Suprapubic skin (tissue), 4 donors: ENCODE data around the gene OSBPL3. TPM values are rescaled to one million over a fixed set of nuclear protein-coding genes. Genes with fewer than 3 reads are reported as not detected.

Source experiments
- DNase-seq, 2 donors: peaks; one replicate each; pipeline ENCODE4 v3.0.0-alpha.2; 2019; ENCODE audit warnings: low spot score in 2 of 2
- H3K27ac ChIP-seq: fragments of 200-600 bp; sonication (generic); one replicate; pipeline ENCODE4 v1.5.1; 2019
- H3K27me3 ChIP-seq: fragments of 200-600 bp; sonication (generic); one replicate; pipeline ENCODE4 v1.5.1; 2019
- H3K36me3 ChIP-seq: fragments of 200-600 bp; sonication (generic); one replicate; pipeline ENCODE4 v1.5.1; 2019
- H3K4me1 ChIP-seq: fragments of 200-600 bp; sonication (generic); one replicate; pipeline ENCODE4 v1.5.1; 2019
- H3K4me3 ChIP-seq: fragments of 200-600 bp; sonication (generic); one replicate; pipeline ENCODE4 v1.5.1; 2019; ENCODE audit warnings: mild to moderate bottlenecking
- H3K9me3 ChIP-seq: fragments of 200-600 bp; sonication (generic); one replicate; pipeline ENCODE4 v1.5.1; 2019
- CTCF ChIP-seq, 2 donors: fragments of 200-600 bp in 1 of 2; fragments of 450-650 bp in 1 of 2; sonication (generic) in 1 of 2; IDR thresholded peaks; one replicate each; pipeline ENCODE4 v1.5.1; 2016 to 2019; ENCODE audit warnings: antibody characterized with exemption in 2 of 2, mild to moderate bottlenecking in 1 of 2, moderate library complexity in 1 of 2
- EP300 ChIP-seq: sonication (generic); formaldehyde crosslinking; IDR thresholded peaks from one replicate; pipeline ENCODE4 v1.6.1; 2017; ENCODE audit warnings: antibody characterized with exemption
- POLR2A ChIP-seq, 2 donors: fragments of 450-650 bp; IDR thresholded peaks; one replicate each; pipeline ENCODE4 v1.6.1; 2017; ENCODE audit warnings: antibody characterized with exemption in 2 of 2, mild to moderate bottlenecking in 2 of 2, moderate library complexity in 2 of 2
- POLR2AphosphoS5 ChIP-seq, 3 donors: sonication (generic); formaldehyde crosslinking; IDR thresholded peaks; one replicate each; pipeline ENCODE4 v1.6.1; 2017; ENCODE audit warnings: antibody characterized with exemption in 3 of 3
- WGBS: methylation state at CpG from one replicate; pipeline ENCODE4 v1.1.5; 2018; 5-methylcytosine and 5-hydroxymethylcytosine counted together
- total RNA-seq, 4 donors: library from RNA; depleted of rRNA; stranded (reverse); fragments of >200 nt; gene quantifications; one replicate each; pipeline ENCODE4 v1.1.0, GENCODE V29; 2016

Gene OSBPL3
- total RNA-seq, result 10 to 100 TPM; 22.0 to 49.0 (median 27.3) TPM

- peak; percentile 97 to 98 for DNase-seq
- 0% methylated on average over 7 of the region's 73 CpGs for WGBS
- Histone ChIP-seq H3K4me1 (peaks cover 32% of the 10 kb centered on the region), H3K36me3 (no peaks in the 10 kb centered on the region), H3K27ac (peak within 1 kb of the TSS; percentile 92), H3K4me3 (peak within 1 kb of the TSS; percentile 85), H3K27me3 (no peaks in the 10 kb centered on the region), H3K9me3 (no peaks in the 10 kb centered on the region)
- TF ChIP-seq POLR2AphosphoS5 (IDR thresholded peaks at IDR 0.05), result no peak
- peak in 1 of 2 donors; percentile 34 for TF ChIP-seq POLR2A (IDR thresholded peaks at IDR 0.05)
- no peak for TF ChIP-seq CTCF (IDR thresholded peaks at IDR 0.05)
- TF ChIP-seq EP300, result no peak
These were observed at the start of gene OSBPL3 for GRCh38 chr7:24979863-24980533. Gene OSBPL3, minus strand, starts transcription at chr7:24980178. Its CDS starts 87,706 bp downstream, at chr7:24892472.

DNA sequence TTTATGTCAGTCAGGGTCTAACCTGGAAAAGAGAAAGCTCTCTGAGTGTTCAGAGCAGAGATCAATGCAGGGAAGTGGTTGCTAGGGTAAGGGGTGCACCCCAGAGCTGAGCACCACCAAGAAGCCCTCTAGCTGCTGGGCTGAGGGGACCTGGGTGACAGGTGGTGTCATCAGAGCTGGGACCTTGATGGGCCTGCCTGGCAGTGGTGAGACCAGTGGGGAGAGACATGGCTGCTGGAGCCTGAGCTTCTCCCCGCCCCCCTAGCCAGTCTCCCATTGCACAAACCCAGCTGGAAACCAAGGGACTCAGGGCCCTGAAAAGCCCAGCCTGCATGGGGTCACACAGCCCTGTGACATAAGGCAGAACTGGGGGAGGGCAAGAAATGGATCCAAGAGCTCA is 49.1 kb upstream of the OSBPL3 start:
- Histone ChIP-seq H3K9me3 (no peaks in the 10 kb centered on the region), H3K27ac (no peak overlapping the region), H3K4me3 (no peak overlapping the region), H3K4me1 (no peaks in the 10 kb centered on the region), H3K36me3 (no peaks in the 10 kb centered on the region), H3K27me3 (no peaks in the 10 kb centered on the region)
- no peak for DNase-seq
- no peak for TF ChIP-seq POLR2AphosphoS5 (IDR thresholded peaks at IDR 0.05)
- TF ChIP-seq POLR2A (IDR thresholded peaks at IDR 0.05), result no peak
- TF ChIP-seq EP300, result no peak
- TF ChIP-seq CTCF (IDR thresholded peaks at IDR 0.05), result no peak
- 90% methylated on average over 1 of the region's 1 CpG for WGBS

DNA sequence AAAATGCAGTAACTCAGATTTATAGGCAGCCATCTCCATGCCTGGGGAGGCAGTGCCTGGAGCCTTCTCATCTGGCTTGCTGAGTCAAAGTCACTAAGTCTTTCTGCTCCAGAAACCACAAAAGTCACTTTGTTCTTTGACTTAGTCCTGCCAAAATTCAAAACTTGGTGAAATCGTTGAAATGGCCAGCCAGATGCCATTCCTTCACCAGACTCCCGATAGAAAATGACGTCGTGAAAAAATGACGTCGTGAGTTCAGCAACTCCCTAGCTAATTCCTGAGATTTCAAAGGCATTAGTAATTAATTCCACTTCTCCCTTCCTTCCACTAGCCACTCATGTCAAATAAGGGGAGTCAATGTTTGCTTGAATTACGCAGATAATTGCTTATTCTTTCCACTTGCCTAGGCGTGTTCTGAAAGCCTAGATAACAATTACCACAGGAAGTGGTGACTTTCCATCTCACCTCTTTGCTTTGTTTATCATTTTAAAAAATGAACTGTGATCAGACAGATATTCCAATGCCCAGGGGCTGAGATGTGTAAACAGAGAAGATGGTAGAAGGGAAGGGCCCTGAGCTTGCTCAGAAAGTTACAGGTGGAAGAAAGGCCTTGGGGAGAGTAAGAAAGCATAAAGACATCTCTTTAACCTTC is 48.5 kb upstream of the OSBPL3 start:
- no peak overlapping the region for H3K4me3 ChIP-seq
- no peaks in the 10 kb centered on the region for H3K9me3 ChIP-seq
- no peaks in the 10 kb centered on the region for H3K4me1 ChIP-seq
- no peaks in the 10 kb centered on the region for H3K27me3 ChIP-seq
- no peak for DNase-seq
- 45% methylated on average over 8 of the region's 8 CpGs for WGBS
- TF ChIP-seq EP300 (no peak), POLR2A (IDR thresholded peaks at IDR 0.05) (no peak), POLR2AphosphoS5 (IDR thresholded peaks at IDR 0.05) (no peak), CTCF (IDR thresholded peaks at IDR 0.05) (no peak)
- H3K36me3 ChIP-seq, result no peaks in the 10 kb centered on the region
- no peak overlapping the region for H3K27ac ChIP-seq

- Histone ChIP-seq H3K27me3 (no peaks in the 10 kb centered on the region), H3K9me3 (no peaks in the 10 kb centered on the region), H3K4me1 (no peaks in the 10 kb centered on the region), H3K27ac (no peak overlapping the region), H3K4me3 (no peak overlapping the region), H3K36me3 (no peaks in the 10 kb centered on the region)
- DNase-seq, result no peak
- WGBS, result 74% methylated on average over 3 of the region's 3 CpGs
- TF ChIP-seq POLR2AphosphoS5 (IDR thresholded peaks at IDR 0.05) (no peak), EP300 (no peak), POLR2A (IDR thresholded peaks at IDR 0.05) (no peak), CTCF (IDR thresholded peaks at IDR 0.05) (no peak)
These were observed 46.2 kb upstream of the OSBPL3 start for GRCh38 chr7:25026156-25026555.

GRCh38 chr7:25025218-25025671 is 45.3 kb upstream of the OSBPL3 start:
- Histone ChIP-seq H3K27me3 (no peaks in the 10 kb centered on the region), H3K36me3 (no peaks in the 10 kb centered on the region), H3K4me3 (no peak overlapping the region), H3K27ac (no peak overlapping the region), H3K4me1 (no peaks in the 10 kb centered on the region), H3K9me3 (no peaks in the 10 kb centered on the region)
- DNase-seq, result no peak
- TF ChIP-seq EP300 (no peak), CTCF (IDR thresholded peaks at IDR 0.05) (no peak), POLR2AphosphoS5 (IDR thresholded peaks at IDR 0.05) (no peak), POLR2A (IDR thresholded peaks at IDR 0.05) (no peak)
